Measurements from ENCODE around the gene PPP6R2.

- TF ChIP-seq ZNF660 (tag by site-specific recombination; IDR thresholded peaks at IDR 0.05) (no peak), ZNF623 (tag by site-specific recombination; IDR thresholded peaks at IDR 0.05) (no peak), ZNF747 (tag by site-specific recombination; IDR thresholded peaks at IDR 0.05) (no peak), PBX3 (CRISPR knock-in tag; IDR thresholded peaks at IDR 0.05) (no peak), ZNF426 (tag by site-specific recombination; IDR thresholded peaks at IDR 0.05) (no peak), CTCF (tag by site-specific recombination; IDR thresholded peaks at IDR 0.05) (no peak)
Observed at GRCh38 chr22:50483556-50483955, 140.4 kb downstream of the PPP6R2 start.
